Testis (tissue), 3 donors: Measurements from ENCODE around the gene GP1BB. TPM values are rescaled to one million over a fixed set of nuclear protein-coding genes. Genes with fewer than 3 reads are reported as not detected.

Experiments used
- DNase-seq: peaks from one replicate; pipeline ENCODE4 v3.0.0-alpha.2; 2019
- H3K27ac ChIP-seq, 2 donors: fragments of 200-600 bp; sonication (generic); one replicate each; pipeline ENCODE4 v1.5.1; 2019
- H3K27me3 ChIP-seq: fragments of 200-600 bp; sonication (generic); one replicate; pipeline ENCODE4 v1.5.1; 2019
- H3K36me3 ChIP-seq: fragments of 200-600 bp; sonication (generic); one replicate; pipeline ENCODE4 v1.5.1; 2017; ENCODE audit warnings: low read depth; ENCODE audit errors: missing control alignments
- H3K4me1 ChIP-seq: fragments of 200-600 bp; sonication (generic); one replicate; pipeline ENCODE4 v1.5.1; 2019
- H3K4me3 ChIP-seq, 2 donors: fragments of 200-600 bp; sonication (generic); one replicate each; pipeline ENCODE4 v1.5.1; 2017 to 2019
- H3K9me3 ChIP-seq: fragments of 200-600 bp; sonication (generic); one replicate; pipeline ENCODE4 v1.5.1; 2017
- POLR2A ChIP-seq: fragments of 450-650 bp; IDR thresholded peaks from one replicate; pipeline ENCODE4 v1.6.1; 2017; ENCODE audit warnings: antibody characterized with exemption, mild to moderate bottlenecking, moderate library complexity
- WGBS, 2 donors: methylation state at CpG; one replicate each; pipeline ENCODE4 v1.1.5; 2018; 5-methylcytosine and 5-hydroxymethylcytosine counted together
- intact Hi-C: fragments of 100-400 bp; cut with DNase I; formaldehyde crosslinking; loops from one replicate; pipeline ENCODE4 v1.15.1; 2023; ENCODE audit warnings: low total_unique reads
- polyA plus RNA-seq: library from polyadenylated mRNA; stranded (reverse); fragments of 350-450 nt; fragmentation: Illumina TruSeq; extraction: RNeasy Lipid Tissue Mini Kit (QIAGEN cat#74804); gene quantifications from one replicate; pipeline ENCODE4 v1.2.3, GENCODE V29; 2014; ENCODE audit warnings: low read depth, low replicate concordance; ENCODE audit not compliant: insufficient read depth
- total RNA-seq, 2 donors: library from RNA; depleted of rRNA; stranded (reverse); fragments of >200 nt; gene quantifications; one replicate each; pipeline ENCODE4 v1.2.3, GENCODE V29; 2016
- TF ChIP-seq, protein P1 (sequence below), 3 experiments: fragments of 450-650 bp in 2 of 3; fragments of 200-600 bp in 1 of 3; sonication (generic) in 1 of 3; IDR thresholded peaks; one replicate each; pipeline ENCODE4 v1.5.1; 2016 to 2019; ENCODE audit warnings: antibody characterized with exemption in 3 of 3, mild to moderate bottlenecking in 2 of 3, moderate library complexity in 1 of 3

The GP1BB gene
- total and polyA plus RNA-seq, 3 donors from 2014 or later: 28.0 to 65.1 TPM; not detected in 1

DNA sequence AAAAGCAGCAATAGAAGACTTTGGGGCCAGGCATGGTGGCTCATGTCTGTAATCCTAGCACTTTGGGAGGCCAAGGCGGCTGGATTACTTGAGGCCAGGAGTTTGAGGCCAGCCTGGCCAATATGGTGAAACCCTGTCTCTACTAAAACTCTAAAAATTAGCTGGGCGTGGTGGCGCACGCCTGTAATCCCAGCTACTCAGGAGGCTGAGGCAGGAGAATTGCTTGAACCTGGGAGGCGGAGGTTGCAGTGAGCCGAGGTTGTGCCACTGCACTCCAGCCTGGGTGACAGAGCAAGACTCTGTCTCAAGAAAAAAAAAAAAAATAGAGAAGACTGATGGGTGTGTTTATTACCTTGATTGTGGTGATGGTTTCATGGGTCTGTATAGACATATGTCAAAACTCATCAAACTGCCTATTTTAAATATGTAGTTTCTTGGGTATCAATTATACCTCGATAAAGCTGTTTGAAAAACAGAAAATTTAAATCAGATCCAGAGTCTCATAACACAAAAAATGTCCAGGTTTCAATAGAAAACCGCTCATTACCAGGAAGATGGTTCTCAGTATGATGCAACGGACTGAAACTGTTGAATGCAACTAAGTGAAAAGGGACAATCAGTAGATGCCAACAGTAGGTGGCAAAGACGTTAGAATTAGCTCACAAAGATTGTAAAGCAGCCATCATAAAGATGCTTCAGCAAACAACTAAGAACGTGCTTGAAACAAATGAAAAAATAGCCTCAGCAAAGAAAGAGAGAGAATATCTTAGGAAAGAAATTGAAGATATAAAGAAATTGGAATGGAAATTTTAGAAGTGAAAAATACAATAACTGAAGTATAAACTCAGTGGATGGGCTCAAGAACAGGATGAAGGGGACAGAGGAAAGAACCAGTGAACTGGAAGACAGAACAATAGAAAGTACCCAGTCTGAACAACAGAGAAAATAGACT, 42.2 kb upstream of the GP1BB start:
- no peak for TF ChIP-seq POLR2A
- TF ChIP-seq, protein P1, sequence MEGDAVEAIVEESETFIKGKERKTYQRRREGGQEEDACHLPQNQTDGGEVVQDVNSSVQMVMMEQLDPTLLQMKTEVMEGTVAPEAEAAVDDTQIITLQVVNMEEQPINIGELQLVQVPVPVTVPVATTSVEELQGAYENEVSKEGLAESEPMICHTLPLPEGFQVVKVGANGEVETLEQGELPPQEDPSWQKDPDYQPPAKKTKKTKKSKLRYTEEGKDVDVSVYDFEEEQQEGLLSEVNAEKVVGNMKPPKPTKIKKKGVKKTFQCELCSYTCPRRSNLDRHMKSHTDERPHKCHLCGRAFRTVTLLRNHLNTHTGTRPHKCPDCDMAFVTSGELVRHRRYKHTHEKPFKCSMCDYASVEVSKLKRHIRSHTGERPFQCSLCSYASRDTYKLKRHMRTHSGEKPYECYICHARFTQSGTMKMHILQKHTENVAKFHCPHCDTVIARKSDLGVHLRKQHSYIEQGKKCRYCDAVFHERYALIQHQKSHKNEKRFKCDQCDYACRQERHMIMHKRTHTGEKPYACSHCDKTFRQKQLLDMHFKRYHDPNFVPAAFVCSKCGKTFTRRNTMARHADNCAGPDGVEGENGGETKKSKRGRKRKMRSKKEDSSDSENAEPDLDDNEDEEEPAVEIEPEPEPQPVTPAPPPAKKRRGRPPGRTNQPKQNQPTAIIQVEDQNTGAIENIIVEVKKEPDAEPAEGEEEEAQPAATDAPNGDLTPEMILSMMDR (IDR thresholded peaks at IDR 0.05): no peak
- 92 to 93% methylated on average over 11 of the region's 11 CpGs for WGBS, 2 donors
- Histone ChIP-seq H3K9me3 (no peaks in the 10 kb centered on the region), H3K36me3 (no peaks in the 10 kb centered on the region), H3K4me1 (no peaks in the 10 kb centered on the region), H3K27ac (no peak overlapping the region), H3K27me3 (no peaks in the 10 kb centered on the region), H3K4me3 (no peak overlapping the region)
- DNase-seq: no peak
- intact Hi-C loops: no loop called here

DNA sequence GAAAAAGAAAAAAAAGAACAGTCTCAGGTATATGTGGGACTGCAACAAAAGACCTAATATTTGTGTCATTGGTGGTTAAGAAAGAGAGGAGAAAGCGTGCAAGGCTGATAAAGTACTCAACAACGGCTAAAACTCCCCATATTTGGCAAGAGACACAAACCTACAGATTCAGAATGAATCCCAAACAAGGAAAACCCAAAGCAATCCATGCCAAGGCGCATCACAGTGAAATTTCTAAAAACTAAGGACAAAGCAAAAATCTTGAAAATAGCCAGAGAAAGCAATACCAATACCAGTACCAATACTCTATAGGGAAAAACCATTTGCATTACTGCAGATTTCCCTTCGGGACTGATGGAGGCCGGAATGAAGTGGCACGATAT, 41.5 kb upstream of the GP1BB start:
- no peak overlapping the region for H3K4me3 ChIP-seq
- no peaks in the 10 kb centered on the region for H3K4me1 ChIP-seq
- WGBS, 2 donors: 90 to 92% methylated on average over 6 of the region's 6 CpGs
- intact Hi-C loops: no loop called here
- H3K9me3 ChIP-seq: no peaks in the 10 kb centered on the region
- no peak for TF ChIP-seq POLR2A
- TF ChIP-seq, protein P1 (IDR thresholded peaks at IDR 0.05): no peak
- no peaks in the 10 kb centered on the region for H3K36me3 ChIP-seq
- H3K27me3 ChIP-seq: no peaks in the 10 kb centered on the region
- DNase-seq: no peak
- H3K27ac ChIP-seq: no peak overlapping the region

DNA sequence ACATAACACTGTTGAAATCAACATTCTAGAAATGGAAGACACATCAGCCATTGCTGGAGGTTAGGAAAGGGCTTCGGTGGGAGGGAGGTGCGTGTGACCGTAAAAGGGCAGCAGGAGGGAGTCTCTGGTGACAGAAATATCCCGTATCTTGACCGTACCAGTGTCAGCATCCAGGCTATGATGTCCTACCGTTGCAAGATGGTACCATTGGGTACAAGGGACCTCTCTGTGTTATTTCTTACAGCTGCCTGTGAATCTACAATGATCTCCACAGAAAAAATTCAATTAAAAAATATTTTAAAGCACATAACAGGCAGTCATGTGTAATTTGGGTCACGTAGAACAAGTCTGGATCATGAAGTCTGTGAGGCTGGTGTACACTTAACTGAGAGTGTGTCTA, 36.4 kb upstream of the GP1BB start:
- DNase-seq: no peak
- WGBS, 2 donors: 89 to 90% methylated on average over 7 of the region's 7 CpGs
- Histone ChIP-seq H3K27ac (no peak overlapping the region), H3K9me3 (no peaks in the 10 kb centered on the region), H3K27me3 (no peaks in the 10 kb centered on the region), H3K4me1 (peaks cover 2% of the 10 kb centered on the region), H3K36me3 (no peaks in the 10 kb centered on the region), H3K4me3 (no peak overlapping the region)
- no peak for TF ChIP-seq POLR2A
- intact Hi-C loops: no loop called here

- 75 to 77% methylated on average over 22 of the region's 22 CpGs for WGBS, 2 donors
- H3K27ac ChIP-seq: no peak overlapping the region
- intact Hi-C loops: no loop called here
Observed at GRCh38 chr22:19687561-19688300, 35.6 kb upstream of the GP1BB start.

More at GRCh38 chr22:19687561-19688300, 35.6 kb upstream of the GP1BB start:
- H3K4me3 ChIP-seq: no peak overlapping the region
- TF ChIP-seq, protein P1 (IDR thresholded peaks at IDR 0.05): no peak
- TF ChIP-seq POLR2A: no peak
- no peaks in the 10 kb centered on the region for H3K36me3 ChIP-seq
- DNase-seq: no peak
- H3K27me3 ChIP-seq: no peaks in the 10 kb centered on the region
- H3K4me1 ChIP-seq: peaks cover 2% of the 10 kb centered on the region
- H3K9me3 ChIP-seq: no peaks in the 10 kb centered on the region
